Gastrocnemius medialis (tissue), 4 donors: ENCODE results near the gene SBK3.

Experiments
- CTCF ChIP-seq, 5 experiments: fragments of 450-650 bp in 3 of 5; fragments of 200-600 bp in 2 of 5; sonication (generic) in 2 of 5; IDR thresholded peaks in 4 of 5; conservative IDR thresholded peaks in 1 of 5; 1 replicate in 4 of 5; 2 replicates in 1 of 5; pipeline ENCODE4 v1.5.1; 2016 to 2019; ENCODE audit warnings: antibody characterized with exemption in 5 of 5, mild to moderate bottlenecking in 3 of 5, moderate library complexity in 3 of 5
- POLR2A ChIP-seq, 2 donors: fragments of 450-650 bp; IDR thresholded peaks; one replicate each; pipeline ENCODE4 v1.6.1; 2017; ENCODE audit warnings: antibody characterized with exemption in 2 of 2, mild to moderate bottlenecking in 2 of 2, moderate library complexity in 2 of 2

DNA sequence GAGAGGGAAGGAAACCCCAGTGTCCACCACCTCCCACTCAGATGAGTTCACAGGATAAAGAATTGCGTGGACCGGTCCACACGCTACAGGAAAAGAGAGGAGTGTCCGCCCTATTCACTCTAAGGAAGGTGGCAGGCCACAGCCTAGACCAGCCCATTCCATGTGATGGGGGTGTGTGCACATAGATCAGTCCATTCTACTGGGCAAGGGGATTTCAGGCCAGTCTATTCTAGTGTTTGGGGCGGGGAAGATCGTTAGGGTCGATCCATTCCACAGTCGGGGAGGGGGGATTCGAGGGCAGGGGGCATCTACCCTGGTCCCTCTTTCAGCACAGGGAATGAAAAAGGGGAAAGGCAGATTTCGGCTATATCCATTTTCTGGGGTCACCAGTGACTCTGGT lies 46.2 kb upstream of the SBK3 start:
- TF ChIP-seq CTCF (IDR thresholded peaks at IDR 0.05 in 4 of 5, conservative IDR thresholded peaks at IDR 0.05 in 1 of 5) (no peak), POLR2A (IDR thresholded peaks at IDR 0.05) (no peak)
